DMS153 treated with DMSO at 0.1 percent for 48 hours (cell line): ENCODE measurements around the gene PLA1A.

Experiments
- DNase-seq: peaks from one replicate; lab custom pipeline; 2025; ENCODE audit not compliant: unreplicated experiment; lab: John Stamatoyannopoulos, UW

The PLA1A gene

DNA sequence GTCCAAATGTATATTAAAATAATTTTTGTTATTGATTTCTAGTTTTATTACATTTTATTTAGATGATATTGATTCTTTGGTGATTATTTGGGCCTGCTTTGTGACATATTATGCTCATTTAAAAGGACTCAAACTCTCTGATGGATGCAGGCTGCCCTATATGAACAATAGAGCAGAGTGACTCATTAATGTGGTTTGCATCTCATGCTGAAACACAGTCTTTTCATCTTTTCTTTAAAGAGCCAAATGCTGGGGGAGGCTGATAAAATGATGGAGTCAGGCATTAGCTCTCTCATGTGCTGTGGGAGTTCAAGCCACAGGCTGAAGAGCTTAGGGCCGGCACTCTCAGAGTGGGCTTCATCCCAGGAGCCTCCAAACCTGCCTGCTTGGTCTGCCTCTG lies 7.2 kb downstream of the PLA1A start:
- no peak for DNase-seq

DNA sequence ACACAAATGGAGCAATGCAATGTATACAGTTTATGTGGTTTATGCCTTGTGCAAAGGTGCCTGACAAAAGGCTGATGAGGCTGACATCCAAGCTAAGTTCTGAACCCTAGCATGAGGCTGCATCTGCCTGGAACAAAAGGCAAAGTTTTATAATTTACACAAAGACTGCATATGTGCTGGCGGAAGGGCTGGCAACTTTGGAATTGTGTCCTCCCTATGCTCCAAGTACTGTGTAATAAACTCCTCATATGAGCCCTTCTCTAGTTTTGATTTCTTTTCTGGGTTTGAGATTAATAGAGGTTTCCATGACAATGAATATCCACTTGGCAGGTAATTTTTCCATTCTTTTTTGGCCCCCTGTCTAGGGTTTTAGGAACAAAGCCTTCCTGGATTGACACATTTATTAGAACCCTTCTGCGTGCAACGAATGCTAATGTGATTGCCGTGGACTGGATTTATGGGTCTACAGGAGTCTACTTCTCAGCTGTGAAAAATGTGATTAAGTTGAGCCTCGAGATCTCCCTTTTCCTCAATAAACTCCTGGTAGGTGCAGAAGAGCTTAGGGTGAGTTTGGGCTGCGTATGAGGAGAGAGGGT lies 10.8 kb downstream of the PLA1A start:
- DNase-seq: no peak

- DNase-seq: no peak
Observed at GRCh38 chr3:119609301-119609700, 11.6 kb downstream of the PLA1A start.

DNA sequence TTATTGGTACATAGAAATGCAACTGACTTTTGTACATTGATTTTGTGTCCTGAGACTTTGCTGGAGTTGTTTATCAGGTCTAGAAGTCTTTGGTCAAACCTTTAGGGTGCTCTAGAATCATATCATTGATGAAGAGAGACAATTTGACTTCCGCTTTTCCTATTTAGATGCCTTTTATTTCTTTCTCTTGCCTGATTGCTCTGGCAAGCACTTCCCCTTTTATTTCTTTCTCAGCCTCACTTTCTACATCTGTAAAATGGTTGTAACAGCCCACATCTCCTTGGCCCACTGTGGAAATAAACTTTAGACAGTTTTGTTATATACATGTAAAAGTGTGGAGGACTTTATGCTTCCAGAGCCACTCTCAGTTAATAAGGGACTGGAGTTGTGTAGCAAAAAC lies 14.0 kb downstream of the PLA1A start:
- no peak for DNase-seq

- no peak for DNase-seq
Observed at GRCh38 chr3:119613201-119613600, 15.5 kb downstream of the PLA1A start.

- DNase-seq: no peak
Observed at GRCh38 chr3:119613872-119614271, 16.2 kb downstream of the PLA1A start.

GRCh38 chr3:119616056-119616455 lies 18.4 kb downstream of the PLA1A start:
- no peak for DNase-seq

DNA sequence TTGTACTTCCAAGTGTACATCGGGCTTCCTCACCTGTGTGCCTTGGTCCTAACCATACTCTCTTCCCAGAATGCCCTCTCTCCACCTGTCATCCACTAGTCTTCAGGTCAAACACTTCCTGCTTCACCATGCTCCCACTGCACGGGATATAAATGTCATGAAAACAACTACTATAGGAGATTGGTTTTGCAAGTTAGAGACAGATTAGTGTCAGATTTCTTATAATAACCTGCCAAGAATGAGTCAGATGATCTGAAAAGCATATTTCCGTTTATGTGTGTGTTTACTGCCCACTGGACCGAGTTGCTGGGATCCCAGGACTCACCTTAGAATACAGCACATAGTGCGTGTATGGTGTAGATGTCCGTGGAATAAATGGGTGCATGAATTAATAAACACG lies 21.4 kb downstream of the PLA1A start:
- DNase-seq: no peak

- DNase-seq: no peak
Observed at GRCh38 chr3:119620899-119621298, 23.2 kb downstream of the PLA1A start.

- no peak for DNase-seq
Observed at GRCh38 chr3:119624002-119624720, 26.5 kb downstream of the PLA1A start.

DNA sequence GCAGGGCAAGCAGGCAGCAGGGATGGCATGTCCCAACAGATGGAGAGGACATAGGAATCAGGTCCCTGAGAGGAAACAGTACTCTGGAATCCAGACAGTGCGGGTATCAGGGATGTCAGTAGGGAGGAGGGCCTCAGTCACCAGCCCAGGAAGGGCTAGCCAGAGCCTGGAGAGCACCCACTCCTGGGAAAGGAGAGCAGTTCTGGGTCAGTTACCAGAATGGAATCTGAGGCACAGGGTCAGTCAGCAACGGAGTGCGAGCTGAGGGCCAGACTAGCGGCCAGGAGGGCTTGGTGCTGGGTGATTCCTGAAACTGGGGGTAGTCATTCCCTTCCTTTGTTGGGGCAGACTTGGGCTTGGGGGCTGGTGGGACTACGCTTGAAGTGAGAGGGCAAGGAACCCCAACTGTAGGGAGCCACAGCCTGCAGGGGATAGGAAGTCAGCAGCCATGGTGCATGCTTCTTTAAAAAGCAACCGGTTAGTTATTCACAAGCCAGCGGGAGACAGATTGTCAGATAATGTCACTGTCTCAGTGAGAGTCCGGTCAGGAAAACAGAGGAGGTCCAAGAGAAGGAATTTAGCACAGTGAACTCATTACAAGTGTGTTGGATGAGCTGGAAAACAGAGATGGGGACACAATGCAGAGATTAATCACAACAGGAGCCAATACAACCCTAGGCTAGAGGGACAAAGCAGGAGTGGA lies 27.9 kb downstream of the PLA1A start:
- no peak for DNase-seq

GRCh38 chr3:119626196-119626595 lies 28.5 kb downstream of the PLA1A start:
- DNase-seq: no peak

GRCh38 chr3:119627461-119627860 lies 29.8 kb downstream of the PLA1A start:
- no peak for DNase-seq

DNA sequence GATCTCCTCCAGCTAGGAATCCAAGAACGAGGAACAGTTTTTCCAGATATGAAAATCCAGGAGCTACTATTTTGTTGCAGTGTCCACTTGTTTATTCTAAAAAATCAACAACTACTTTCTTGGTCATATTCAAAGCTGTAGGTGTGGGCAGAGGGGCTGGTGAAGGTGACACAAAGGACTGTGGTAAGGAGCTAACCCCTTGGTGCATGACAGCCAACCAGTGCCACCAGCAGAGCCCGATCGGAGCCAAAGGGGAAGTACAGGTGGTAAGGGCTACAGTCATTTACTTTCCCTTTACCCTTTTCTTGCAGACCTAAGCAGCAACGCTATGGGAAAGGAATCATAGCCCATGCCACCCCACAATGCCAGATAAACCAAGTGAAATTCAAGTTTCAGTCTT lies 30.7 kb downstream of the PLA1A start:
- no peak for DNase-seq

GRCh38 chr3:119628816-119629445 lies 31.2 kb downstream of the PLA1A start:
- no peak for DNase-seq

DNA sequence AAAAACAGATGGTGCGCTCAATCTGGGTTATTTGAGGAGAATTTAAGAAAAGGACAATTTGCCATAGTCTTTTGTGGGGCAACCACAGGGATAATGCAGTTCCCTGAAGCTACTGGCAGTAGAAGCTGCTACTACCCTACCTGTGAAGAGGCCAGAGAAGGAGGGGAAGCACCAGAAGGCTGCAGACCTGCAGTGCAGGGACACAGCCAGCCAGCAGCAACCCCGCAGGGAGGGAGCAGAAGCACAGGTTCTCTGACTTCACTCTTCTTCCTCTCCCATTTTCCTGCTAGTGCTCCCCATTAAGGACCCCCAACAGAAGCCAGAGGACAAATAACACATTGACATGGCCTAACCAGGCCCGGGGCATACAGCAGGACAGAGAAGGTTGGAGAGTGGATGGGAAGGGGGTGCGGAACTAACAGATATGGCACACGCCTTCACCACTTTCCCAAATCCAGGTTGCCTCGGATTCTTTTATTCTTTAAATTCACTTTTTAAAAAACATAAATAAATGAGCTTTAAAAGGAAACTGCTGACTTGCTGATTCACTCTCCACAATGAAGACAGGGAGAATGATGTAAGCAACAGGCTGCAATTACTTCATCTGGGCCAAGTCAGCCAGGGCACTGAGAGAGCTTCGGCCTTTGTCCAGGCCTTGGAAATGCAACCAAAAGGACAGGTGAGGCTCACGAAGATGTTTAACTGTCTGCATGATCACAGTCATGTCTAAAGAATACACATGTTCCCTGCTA lies 32.6 kb downstream of the PLA1A start:
- DNase-seq: no peak

GRCh38 chr3:119630880-119631329 lies 33.2 kb downstream of the PLA1A start:
- no peak for DNase-seq

DNA sequence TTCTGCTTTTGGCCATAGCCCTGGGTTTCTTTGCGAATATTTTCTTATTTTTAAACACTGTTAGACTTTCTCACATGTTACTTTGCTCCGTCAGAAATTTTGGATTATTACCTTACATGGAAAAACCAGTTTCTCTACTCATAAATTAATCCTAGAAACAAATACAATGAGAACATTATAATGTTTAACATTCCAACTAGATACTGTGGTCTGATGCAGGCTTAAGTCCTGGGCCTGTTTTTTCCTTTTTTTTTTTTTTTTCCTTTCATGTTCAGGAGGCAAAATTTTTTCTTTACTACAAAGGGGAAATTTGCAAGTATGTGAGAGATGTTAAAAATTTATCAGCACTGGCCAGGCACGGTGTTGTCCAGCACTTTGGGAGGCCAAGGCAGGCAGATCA lies 33.8 kb downstream of the PLA1A start:
- no peak for DNase-seq

DNA sequence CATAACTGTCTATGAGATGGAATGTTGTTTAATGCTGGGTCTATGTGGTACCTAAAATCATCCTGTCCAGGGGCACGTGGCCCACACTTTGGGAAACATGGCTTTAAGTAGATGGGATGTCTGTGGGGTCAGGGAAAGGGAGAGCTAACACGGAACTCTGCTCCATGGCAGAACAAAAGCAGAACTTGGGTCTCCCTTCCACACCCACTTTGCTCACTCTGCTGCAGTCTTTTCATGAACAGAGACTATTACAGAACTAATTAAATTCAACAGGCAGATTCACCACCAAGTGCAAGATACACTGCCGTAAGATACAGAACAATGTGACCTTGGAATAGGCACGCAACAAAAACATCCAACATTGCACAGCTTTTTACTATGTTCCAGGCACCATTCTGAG lies 34.5 kb downstream of the PLA1A start:
- DNase-seq: no peak

- DNase-seq: no peak
Observed at GRCh38 chr3:119632829-119633228, 35.1 kb downstream of the PLA1A start.

GRCh38 chr3:119635719-119636118 lies 38.0 kb downstream of the PLA1A start:
- DNase-seq: no peak
